GM10248 (cell line): ENCODE results near the gene KRTAP5-3.

Experiments
- CTCF ChIA-PET: fragments of 300-600 bp; sonication (Branson Sonifier 250); formaldehyde crosslinking; extraction: SDS; loops from one replicate; lab custom pipeline; 2021; ENCODE audit warnings: antibody characterized with exemption; lab: Yijun Ruan, JAX
- POLR2A ChIA-PET: fragments of 350-650 bp; sonication (Branson Sonifier 250); formaldehyde crosslinking; extraction: SDS; loops from one replicate; lab custom pipeline; 2020; ENCODE audit warnings: antibody characterized with exemption; lab: Yijun Ruan, JAX
- DNase-seq: peaks from one replicate; pipeline ENCODE4 v3.0.0; 2012; ENCODE audit errors: extremely low spot score
- CTCF ChIP-seq: IDR thresholded peaks from 2 replicates; pipeline ENCODE4 v1.5.1; 2012; ENCODE audit warnings: mild to moderate bottlenecking, low read depth; ENCODE audit errors: extremely low read depth, missing control alignments, control extremely low read depth

The KRTAP5-3 gene

DNA sequence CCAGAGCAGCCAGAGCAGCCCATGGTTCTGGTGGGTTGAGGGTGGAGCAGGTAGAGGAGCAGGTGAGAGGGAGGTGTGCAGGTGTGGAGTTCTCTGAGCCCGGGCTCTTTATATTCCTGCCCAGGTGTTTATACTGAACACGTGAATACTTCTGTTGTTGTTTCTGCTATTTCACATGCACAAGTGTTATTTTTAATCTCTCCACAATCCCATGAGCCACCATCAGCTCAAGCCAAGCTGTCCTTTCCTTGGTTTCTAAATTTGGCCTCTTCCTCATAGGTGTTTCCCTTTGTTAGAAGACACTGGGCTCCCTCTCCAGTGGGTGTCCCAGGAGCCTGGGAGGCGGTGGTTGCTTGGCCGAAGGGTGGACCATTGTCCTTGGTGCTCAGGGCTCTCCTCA lies at the start of gene KRTAP5-3:
TSS of gene KRTAP5-3 (minus strand) at position 101 of the 400 bp plus-strand sequence. CDS start at position 23, 78 bp downstream.
- no peak for DNase-seq

GRCh38 chr11:1656670-1657069 lies 48.4 kb upstream of the KRTAP5-3 start:
- ChIA-PET POLR2A (no interaction called here), CTCF (interaction anchor here (4.7 to 6.9 kb wide), 2 partner anchors 36 to 496 kb away, joined by 68 to 72 read pairs; no protein-coding TSS in a partner anchor)
- no peak for TF ChIP-seq CTCF
- DNase-seq = no peak

More for the DNA sequence above, at the start of gene KRTAP5-3:
- TF ChIP-seq CTCF = no peak
- POLR2A ChIA-PET = no interaction called here
- CTCF ChIA-PET = interaction anchor here (1.1 to 1.3 kb wide), 2 partner anchors 12 to 44 kb away, joined by 3 to 6 read pairs; no protein-coding TSS in a partner anchor

- DNase-seq = no peak
- ChIA-PET CTCF (interaction anchor here (4.7 to 6.9 kb wide), 2 partner anchors 37 to 496 kb away, joined by 68 to 72 read pairs; no protein-coding TSS in a partner anchor), POLR2A (no interaction called here)
- no peak for TF ChIP-seq CTCF
Observed at GRCh38 chr11:1656061-1656441, 47.8 kb upstream of the KRTAP5-3 start.

DNA sequence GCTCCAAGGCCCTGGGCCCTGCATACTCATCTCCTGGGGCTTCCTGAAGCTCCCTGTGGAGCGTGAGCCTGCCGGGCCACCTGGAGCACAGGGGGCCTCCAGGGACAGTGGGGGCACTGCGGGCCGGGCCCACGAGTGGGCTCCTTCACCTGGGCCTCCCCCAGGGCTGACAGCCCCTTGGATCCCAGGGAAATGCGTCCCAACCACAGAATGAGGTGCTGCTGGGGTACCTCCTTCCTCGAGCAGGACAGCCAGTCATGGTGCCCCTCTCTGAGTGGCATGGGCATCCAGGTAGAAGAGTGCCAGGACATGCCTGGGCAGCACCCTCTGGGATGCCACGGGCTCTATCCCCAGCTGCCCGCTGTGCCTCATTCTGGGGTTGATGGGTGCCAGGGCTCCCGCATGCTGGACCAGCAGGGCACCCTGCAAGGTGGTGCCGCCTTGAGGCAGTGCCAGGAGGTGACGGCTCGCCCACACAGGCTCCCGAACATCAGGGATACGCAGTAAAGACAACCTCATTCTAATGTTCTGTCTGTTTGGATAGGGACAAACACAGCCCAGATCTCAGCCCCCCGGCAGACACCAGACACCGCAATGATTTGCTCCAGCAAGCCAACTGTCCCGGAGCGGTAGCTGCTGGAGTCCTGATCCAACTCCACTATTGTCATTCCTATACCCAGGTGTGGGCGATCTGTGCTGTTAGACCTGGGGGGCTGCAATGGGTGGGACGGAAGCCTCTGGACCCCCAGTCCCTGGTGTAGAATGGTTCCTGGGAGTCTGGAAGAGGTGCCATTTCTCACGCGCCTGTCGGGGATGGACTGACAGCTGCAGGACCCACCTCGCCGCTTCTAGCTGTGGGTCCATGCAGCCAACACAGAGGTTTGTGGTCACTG lies 47.2 kb upstream of the KRTAP5-3 start:
- ChIA-PET CTCF (interaction anchor here (4.7 to 7.6 kb wide), 3 partner anchors 37 to 497 kb away, joined by 68 to 107 read pairs (median 72); partner anchors contain the start of gene SYT8), POLR2A (no interaction called here)
- DNase-seq = no peak
- TF ChIP-seq CTCF = no peak

DNA sequence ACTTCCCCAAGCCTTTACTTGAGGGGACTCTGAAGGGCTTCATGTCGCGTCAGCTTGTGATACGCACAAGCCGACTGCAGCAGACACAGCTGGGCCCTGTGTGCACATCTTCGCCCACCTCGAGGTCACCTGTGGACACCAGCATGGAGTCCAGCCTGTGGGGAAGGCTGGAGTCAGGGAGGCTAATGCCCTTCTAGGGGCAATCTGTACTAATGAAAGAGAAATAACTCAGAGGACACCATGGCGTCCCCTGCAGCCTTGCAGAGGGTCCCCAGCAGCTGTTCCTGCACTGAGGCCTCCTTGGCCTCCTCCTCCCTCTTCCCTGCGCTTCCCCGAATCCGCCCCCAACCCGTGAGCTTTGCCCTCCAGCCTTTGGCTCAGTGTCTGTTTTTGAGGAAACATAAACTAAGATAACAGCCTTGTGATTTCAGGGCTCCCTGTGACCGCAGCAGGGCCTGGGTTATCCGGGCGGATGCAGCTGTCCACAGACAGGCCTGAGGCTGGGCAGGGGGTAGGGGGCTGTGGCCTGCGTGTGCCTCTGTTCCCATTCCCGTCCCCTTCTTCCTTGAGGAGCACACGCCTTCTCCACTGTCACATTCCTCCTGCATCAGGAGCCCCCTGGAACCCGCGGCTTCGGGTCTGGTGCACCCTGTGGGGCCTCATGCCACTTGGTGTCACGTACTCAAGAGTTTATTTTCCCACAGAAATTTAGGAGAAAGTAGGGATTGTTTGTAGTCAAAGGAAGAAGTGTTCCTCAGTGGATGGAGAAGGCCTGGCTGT lies 46.3 kb upstream of the KRTAP5-3 start:
- DNase-seq = no peak
- ChIA-PET CTCF (interaction anchor here (1.0 to 7.6 kb wide), 6 partner anchors 13 to 498 kb away, joined by 3 to 107 read pairs (median 50); partner anchors contain the start of gene SYT8), POLR2A (no interaction called here)
- no peak for TF ChIP-seq CTCF
